GM12873 (cell line): Measurements from ENCODE around the gene LELP1.

Source experiments
- CTCF ChIP-seq: IDR thresholded peaks from 2 replicates; pipeline ENCODE4 v1.5.1; 2012; ENCODE audit warnings: low read depth, mild to moderate bottlenecking, moderate library complexity, low read length, control low read depth; ENCODE audit not compliant: insufficient read depth; ENCODE audit errors: missing control alignments

Gene LELP1

DNA sequence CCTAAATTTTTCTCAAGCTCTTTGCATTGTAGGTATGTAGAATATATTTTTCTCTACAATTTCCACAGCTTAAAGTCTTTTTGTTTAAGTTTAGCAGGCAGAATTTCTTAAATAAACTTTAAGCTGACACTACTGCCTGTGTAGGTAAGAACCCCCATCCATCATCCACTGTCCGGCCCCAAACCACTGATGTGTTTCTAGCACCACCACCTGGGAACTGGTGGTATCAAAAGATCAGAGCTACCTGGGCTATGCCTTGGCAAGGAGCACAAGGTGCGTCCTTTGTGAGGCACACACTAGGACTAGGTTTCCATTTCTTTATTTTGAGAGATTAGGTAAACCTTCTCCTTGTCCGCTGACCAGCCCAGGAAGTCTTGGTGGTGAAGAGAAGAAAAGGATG, 10.5 kb upstream of the LELP1 start:
- TF ChIP-seq CTCF: peak; percentile 55

- no peak for TF ChIP-seq CTCF
Observed at GRCh38 chr1:153194331-153195050, 8.7 kb upstream of the LELP1 start.

GRCh38 chr1:153195216-153195615, 8.0 kb upstream of the LELP1 start:
- no peak for TF ChIP-seq CTCF

DNA sequence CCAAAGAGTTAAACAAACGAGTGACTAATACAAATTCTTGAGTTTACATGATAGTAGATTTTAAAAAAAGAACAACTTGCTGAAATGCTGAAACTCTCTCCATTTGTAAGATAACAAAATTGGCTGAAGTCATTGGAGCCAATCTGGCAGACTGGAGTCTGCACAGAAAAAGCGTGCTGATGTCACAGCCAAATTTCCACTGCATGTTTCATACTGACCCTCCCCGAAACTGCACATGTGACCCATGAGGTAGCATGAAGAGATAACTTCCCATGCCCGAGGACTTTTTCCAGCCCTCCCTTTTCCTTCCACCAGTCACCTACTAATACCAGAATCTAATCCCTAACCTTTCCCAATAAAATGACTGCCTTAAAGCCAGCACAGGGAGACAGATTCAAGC, 1.2 kb upstream of the LELP1 start:
- no peak for TF ChIP-seq CTCF

GRCh38 chr1:153206631-153207030, 3.4 kb downstream of the LELP1 start:
- TF ChIP-seq CTCF: no peak

DNA sequence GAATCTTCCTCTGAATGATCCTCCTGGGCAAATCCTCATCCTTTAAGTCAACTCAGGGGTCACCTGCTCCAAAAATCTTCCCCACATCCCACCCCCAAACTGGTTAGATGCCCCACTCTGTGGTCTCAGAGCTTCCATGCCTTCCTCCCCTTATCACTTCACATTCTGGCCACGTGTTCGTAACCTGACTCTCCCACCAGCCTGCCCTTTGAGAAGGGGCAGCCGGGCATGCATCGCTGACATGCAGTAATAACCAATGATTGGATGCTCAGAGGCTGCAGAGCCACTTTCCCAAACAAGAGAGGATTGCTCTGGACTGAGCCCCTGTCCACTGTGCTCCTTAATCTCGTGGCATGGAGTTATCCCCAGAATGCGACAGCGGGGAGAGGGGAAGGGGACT, 7.0 kb downstream of the LELP1 start:
- TF ChIP-seq CTCF: no peak

GRCh38 chr1:153212201-153212600, 9.0 kb downstream of the LELP1 start:
- TF ChIP-seq CTCF: no peak
